ENCODE measurements around the gene PNMA6E.

PNMA6E gene

GRCh38 chrX:153435845-153436244 is 34.7 kb upstream of the PNMA6E start:
- no peak for DNase-seq (ENCODE audit: low read depth)

DNA sequence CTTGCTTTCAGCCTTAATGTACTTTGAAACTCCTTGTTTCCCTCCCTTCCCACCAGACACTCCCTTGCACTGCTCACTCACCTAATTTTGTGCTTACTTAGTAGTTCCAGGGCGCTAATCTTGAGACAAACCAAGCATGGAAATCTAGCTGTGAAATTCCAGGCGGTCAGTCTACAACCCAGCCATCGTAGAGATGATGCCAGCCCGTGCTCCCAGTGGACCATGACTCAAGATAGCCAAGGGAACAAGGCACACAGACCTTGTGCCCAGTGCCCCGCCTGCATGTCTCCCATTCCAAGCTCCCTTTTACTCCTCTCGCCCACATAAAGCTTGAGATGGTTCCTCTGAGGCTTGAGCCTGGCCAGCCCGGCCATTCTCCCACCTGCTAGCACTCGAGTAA is 33.7 kb upstream of the PNMA6E start:
- no peak for DNase-seq (ENCODE audit: low read depth)

DNA sequence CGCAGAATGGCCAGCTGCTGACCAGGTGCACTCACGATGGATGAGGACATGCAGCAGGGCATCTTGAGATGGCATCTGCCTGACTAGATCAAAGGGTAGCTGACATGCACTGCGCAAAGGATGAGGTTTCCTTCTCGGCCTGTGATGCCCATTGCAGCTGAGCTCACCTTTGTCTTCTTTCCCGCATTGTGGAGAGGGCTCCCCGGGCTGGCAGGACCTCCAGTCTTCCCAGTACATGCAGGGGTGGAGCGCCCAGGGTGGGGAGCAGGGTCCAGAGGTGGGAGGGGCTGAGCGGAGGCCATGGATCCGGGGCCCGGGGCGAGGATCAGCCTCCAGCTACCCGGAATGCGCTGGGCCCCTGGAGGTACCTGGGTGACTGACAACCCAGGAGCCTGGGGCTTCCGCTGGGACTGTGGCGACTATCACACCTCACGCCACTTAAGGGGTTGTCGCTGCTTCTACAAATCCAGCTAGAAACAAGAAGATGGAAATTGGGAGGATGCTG is 32.7 kb upstream of the PNMA6E start:
- no peak for DNase-seq (ENCODE audit: low read depth)

DNA sequence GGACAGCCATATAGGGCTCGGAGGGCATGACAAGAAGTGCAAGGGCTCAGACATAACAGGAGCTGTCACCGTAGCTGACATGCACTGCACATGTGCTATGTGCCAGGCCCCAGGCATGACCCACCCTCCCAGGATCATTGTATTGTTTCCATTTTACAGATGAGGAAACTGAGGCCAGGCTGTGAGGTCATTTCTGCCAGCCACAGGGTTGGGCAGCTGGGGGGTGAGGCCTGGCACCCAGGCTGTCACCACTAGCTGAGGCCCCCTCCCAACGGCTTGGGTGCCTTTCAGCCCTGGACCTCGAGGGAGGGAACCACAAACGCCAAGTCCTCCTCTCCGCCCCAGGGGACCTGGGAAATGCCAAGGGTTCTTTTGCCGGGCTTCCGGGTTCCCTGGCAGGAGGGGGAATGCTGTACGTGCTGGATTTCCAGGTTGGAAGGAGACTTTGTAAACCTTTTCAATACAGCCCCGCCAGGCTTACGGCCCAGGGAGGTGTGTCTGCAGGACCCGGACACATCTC is 32.1 kb upstream of the PNMA6E start:
- DNase-seq (ENCODE audit: low read depth): no peak

DNA sequence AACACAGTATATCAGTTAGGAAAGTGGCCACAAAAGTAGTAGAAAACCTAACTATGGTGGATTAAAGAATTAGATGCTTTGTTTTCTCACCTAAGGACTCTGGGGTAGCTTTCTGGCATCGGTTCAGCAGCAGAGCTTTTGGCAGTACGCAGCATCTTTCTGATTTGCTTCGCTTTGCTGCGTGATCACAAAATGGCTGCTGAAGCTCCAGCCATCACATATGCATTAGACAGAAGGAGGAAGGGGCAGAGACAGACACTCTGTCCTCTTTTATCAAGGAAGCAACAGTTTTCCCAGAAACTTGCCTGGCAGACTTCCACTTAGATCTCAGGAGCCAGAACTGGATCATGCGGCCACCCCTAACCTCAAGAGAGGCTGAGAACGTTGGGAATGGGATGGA is 29.6 kb upstream of the PNMA6E start:
- no peak for DNase-seq (ENCODE audit: low read depth)

GRCh38 chrX:153426204-153426603 is 25.1 kb upstream of the PNMA6E start:
- DNase-seq (ENCODE audit: low read depth): no peak

DNA sequence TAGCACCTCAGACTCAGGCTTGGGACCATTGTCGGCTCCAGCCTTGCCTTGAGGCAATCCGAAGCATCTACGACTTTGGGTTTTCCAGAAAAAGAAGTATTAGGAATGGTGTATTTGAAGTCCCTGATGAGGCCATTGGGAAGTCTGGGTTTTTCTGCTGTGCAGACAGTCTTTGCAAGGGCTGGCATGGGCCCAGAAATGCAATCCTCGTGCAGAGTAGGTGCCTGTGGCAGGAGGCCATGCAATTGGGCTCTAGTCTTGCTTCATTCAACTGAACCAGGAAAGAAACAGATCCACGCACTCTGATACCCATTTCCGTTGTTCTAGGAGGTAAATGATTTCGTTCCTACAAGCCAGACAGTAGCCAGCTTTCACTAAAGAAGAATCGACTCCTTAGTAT is 22.5 kb upstream of the PNMA6E start:
- DNase-seq (ENCODE audit: low read depth): no peak

DNA sequence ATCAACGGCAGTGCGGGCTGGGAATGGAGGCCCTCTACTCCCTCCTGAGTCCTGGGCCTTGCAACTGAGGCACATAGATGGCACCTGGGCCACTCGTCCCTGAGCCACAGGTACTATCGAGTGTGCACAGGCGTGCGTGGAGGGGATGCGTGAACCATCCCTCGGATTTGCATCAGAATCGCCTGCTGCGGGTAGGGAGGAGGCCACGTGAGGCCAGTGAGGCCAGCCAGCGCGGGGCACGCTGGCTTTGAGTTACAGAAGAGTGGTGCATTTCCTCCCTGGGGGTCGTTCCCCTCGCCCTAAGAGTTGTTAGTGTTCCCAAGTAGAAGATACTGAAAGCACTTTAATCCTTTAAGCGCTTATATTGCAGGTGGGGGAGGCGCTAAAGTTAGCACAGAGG is 20.7 kb upstream of the PNMA6E start:
- no peak for DNase-seq (ENCODE audit: low read depth)

- no peak for DNase-seq (ENCODE audit: low read depth)
Observed at GRCh38 chrX:153420851-153421599, 19.9 kb upstream of the PNMA6E start.

DNA sequence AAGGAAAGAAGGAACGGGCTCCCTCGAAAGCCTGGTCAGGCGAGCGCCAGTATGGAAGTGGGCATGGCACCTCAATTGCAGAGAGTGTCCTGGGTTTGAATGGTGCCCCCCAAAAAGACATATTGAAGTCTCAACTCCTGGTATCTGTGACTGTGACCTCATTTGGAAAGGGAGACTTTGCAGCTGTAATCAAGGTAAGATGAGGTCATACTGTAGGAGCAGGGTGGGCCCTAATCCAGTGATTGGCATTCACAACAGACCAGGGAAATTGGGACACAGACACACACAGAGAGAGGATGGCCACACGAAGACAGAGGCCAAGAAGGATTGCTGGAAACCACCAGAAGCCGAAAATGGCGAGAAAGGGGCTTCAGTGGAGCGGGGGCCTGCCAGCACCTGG is 16.5 kb upstream of the PNMA6E start:
- no peak for DNase-seq (ENCODE audit: low read depth)

- DNase-seq (ENCODE audit: low read depth): no peak
Observed at GRCh38 chrX:153416781-153417450, 15.8 kb upstream of the PNMA6E start.

- no peak for DNase-seq (ENCODE audit: low read depth)
Observed at GRCh38 chrX:153414856-153415510, 13.8 kb upstream of the PNMA6E start.

- DNase-seq (ENCODE audit: low read depth): no peak
Observed at GRCh38 chrX:153413731-153414130, 12.6 kb upstream of the PNMA6E start.

GRCh38 chrX:153412746-153413720 is 11.9 kb upstream of the PNMA6E start:
- no peak for DNase-seq (ENCODE audit: low read depth)

DNA sequence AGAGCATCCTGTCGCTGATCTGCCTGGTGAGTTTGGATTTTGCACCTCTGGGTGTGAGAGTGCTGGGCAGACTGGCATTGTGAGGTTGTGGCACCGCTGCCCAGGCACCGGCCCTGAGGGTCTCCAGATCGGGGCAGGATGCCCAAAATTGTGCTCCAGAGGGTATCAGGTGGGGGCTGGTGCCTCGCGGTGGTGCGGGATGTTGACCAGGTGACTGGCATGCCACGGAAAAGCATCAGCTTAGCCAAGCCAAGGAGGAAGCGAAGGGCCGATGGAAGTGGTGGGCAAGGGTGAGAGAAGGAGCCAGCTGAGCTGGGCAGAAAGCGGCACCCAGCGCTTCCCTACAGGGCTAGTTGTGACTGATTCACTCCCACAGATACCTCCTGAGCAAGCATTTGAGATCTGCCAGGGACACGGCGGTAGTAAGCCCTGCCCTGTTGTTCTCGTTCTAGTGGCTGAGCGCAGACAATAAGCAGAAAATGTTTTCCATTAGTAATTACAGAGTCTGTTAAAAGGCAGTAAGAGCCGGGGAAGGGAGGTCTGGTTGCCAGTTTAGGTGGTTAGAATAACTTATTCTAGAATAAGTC is 10.9 kb upstream of the PNMA6E start:
- no peak for DNase-seq (ENCODE audit: low read depth)

DNA sequence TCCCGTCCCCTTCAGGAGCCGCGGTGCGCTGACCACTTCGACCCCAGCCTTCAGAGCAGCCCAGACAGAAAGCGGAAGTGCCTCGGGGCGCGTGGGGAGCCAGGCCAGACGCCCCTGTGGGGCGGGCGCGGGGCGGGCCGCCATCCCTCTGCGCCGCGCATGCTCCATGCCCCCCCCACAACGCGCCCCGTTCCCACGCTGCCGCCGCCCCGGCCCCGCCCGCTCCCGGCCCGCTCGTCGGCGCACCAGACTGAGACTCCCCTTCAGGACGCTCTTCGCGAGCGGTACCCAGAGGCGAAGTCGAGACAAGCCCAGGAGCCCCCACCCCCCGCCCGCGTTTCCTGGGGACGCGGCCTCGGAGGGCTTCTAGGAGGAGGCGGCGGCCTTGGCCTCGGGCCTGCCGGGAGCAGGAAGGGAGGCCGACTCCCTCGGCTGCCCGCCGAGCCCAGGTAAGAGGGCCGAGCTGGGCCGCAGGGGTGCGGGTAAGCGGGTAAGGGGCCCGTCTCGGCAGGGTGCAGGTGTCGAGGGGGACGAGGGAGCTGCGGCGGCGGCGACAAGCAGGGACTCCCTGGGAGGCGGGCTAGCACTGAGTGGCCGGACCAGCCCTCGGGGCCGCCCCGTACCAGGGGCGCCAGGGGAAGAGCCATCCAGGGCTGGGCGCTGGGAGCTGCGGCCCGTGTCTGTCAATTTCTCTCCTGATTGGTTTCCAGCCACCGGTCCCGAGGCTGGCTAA is 10.3 kb upstream of the PNMA6E start, which contains the start of gene ZFP92:
Gene ZFP92, plus strand, starts transcription at position 218 of the 733 bp plus-strand sequence. CDS start 6,851 bp downstream, outside the sequence.
- peak; percentile 26 for DNase-seq (ENCODE audit: low read depth)

GRCh38 chrX:153410888-153411254 is 9.7 kb upstream of the PNMA6E start:
- no peak for DNase-seq (ENCODE audit: low read depth)

- no peak for DNase-seq (ENCODE audit: low read depth)
Observed at GRCh38 chrX:153410373-153410772, 9.2 kb upstream of the PNMA6E start.

- no peak for DNase-seq (ENCODE audit: low read depth)
Observed at GRCh38 chrX:153409414-153410101, 8.4 kb upstream of the PNMA6E start.

DNA sequence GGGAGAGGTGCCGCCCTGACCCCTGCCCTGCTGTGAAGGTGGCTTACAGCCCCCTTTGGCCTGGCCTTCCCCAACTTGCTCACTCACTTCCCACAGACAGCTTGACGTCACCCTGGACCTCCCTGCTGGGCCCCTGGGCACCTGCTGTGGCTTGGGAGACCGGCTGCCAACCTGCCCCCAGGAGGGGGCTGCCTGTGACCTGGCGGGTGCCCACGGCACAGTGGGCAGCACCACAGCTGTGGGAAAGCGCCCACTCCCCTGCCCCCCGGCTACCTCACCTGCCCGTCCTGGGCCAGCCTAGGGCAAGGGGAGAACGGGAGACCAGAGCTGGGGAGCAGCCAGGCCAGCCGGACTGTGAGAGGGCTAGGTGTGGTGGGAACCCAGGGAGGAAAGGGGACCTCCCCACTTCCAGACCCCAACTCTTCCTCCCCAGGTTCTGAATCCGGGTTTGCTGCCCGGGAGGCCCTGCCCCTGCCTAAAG is 7.8 kb upstream of the PNMA6E start:
- no peak for DNase-seq (ENCODE audit: low read depth)
